ENCODE measurements around the gene MAP3K12.

GRCh38 chr12:53483225-53483978, 15.9 kb downstream of the MAP3K12 start:
- TF ChIP-seq CTCF (IDR thresholded peaks at IDR 0.05; ENCODE audit: insufficient read depth, low read depth, low read length) (no peak), EZH2 (IDR thresholded peaks at IDR 0.05; ENCODE audit: insufficient read depth, low read length) (no peak)
